Endothelial cell of umbilical vein (primary cell): ENCODE results near the gene GUCA1A. TPM values are rescaled to one million over a fixed set of nuclear protein-coding genes. Genes with fewer than 3 reads are reported as not detected.

Source experiments
- BruUV-seq: library from RNA; stranded (reverse); fragments of 400-500 nt; replicated peaks from 2 replicates; lab custom pipeline; 2021; lab: Mats Ljungman, UMichigan
- CTCF ChIA-PET: fragments of 300-600, 350-600 bp; sonication (Branson Sonifier 250); formaldehyde crosslinking; loops from one replicate; lab custom pipeline; 2021; ENCODE audit warnings: antibody characterized with exemption, inconsistent platforms; lab: Charles Lee
- POLR2A ChIA-PET: fragments of 300-600, 350-600 bp; sonication (Branson Sonifier 250); formaldehyde crosslinking; loops from one replicate; lab custom pipeline; 2021; ENCODE audit warnings: antibody characterized with exemption, inconsistent platforms; lab: Charles Lee
- DNase-seq: peaks from one replicate; pipeline ENCODE4 v3.0.0-alpha.2; 2011; ENCODE audit warnings: low read depth, low spot score
- FAIRE-seq: peaks from 2 replicates; lab custom pipeline; 2011; peaks lifted over from hg19 to GRCh38; lab: Jason Lieb, UNC
- H2AFZ ChIP-seq: 2 replicates; pipeline ENCODE4 v1.6.0; 2012; ENCODE audit warnings: low read depth, low read length, control low read depth, inconsistent platforms
- H3K27ac ChIP-seq: 2 replicates; pipeline ENCODE4 v1.5.1; 2011; ENCODE audit warnings: low read depth, mild to moderate bottlenecking, control low read depth, low read length, moderate library complexity; ENCODE audit not compliant: insufficient read depth
- H3K27me3 ChIP-seq, 2 experiments: 2 replicates each; pipeline versions ENCODE4 v1.6.0 to v1.6.1; 2011; ENCODE audit warnings: low read length in 2 of 2, mixed read lengths in 1 of 2; ENCODE audit not compliant: control insufficient read depth in 2 of 2, insufficient read depth in 2 of 2
- H3K36me3 ChIP-seq, 2 experiments: 2 replicates in 1 of 2; 3 replicates in 1 of 2; pipeline ENCODE4 v1.5.1; 2011; ENCODE audit warnings: low read length in 2 of 2, mild to moderate bottlenecking in 1 of 2, moderate library complexity in 1 of 2; ENCODE audit not compliant: control insufficient read depth in 2 of 2, insufficient read depth in 2 of 2; ENCODE audit errors: extremely low read depth in 1 of 2
- H3K4me1 ChIP-seq: 3 replicates; pipeline ENCODE4 v1.5.1; 2011; ENCODE audit warnings: mild to moderate bottlenecking, low read length; ENCODE audit not compliant: control insufficient read depth, insufficient read depth; ENCODE audit errors: extremely low read depth
- H3K4me2 ChIP-seq: 2 replicates; pipeline ENCODE4 v1.6.1; 2011; ENCODE audit warnings: low read length, control low read depth, mixed read lengths; ENCODE audit not compliant: insufficient read depth
- H3K4me3 ChIP-seq, 3 experiments: fragments of 200-600 bp in 1 of 3; sonication (generic), shearing (Covaris generic) in 1 of 3; replicated peaks in 1 of 3; 2 replicates each; pipeline ENCODE4 v1.5.1; 2011 to 2016; ENCODE audit warnings: control low read depth in 3 of 3, low read length in 3 of 3, mild to moderate bottlenecking in 2 of 3, inconsistent platforms in 1 of 3, low read depth in 1 of 3, moderate library complexity in 1 of 3; ENCODE audit not compliant: insufficient read depth in 1 of 3
- H3K79me2 ChIP-seq: 2 replicates; pipeline ENCODE4 v1.6.0; 2012; ENCODE audit warnings: low read length, inconsistent platforms; ENCODE audit not compliant: control insufficient read depth, insufficient read depth
- H3K9ac ChIP-seq: replicated peaks from 2 replicates; pipeline ENCODE3; 2011; ENCODE audit warnings: low read length, control low read depth; ENCODE audit not compliant: insufficient read depth; ENCODE audit errors: extremely low read depth
- H3K9me1 ChIP-seq: replicated peaks from 3 replicates; pipeline ENCODE4 v1.6.0; 2011; ENCODE audit warnings: mild to moderate bottlenecking, low read length; ENCODE audit not compliant: control insufficient read depth, insufficient read depth; ENCODE audit errors: extremely low read depth
- H3K9me3 ChIP-seq: replicated peaks from 2 replicates; pipeline ENCODE4 v1.5.1; 2012; ENCODE audit warnings: low read length, inconsistent platforms; ENCODE audit not compliant: control insufficient read depth, insufficient read depth
- H4K20me1 ChIP-seq: replicated peaks from 2 replicates; pipeline ENCODE3; 2011; ENCODE audit warnings: mild to moderate bottlenecking, low read length; ENCODE audit not compliant: control insufficient read depth, insufficient read depth; ENCODE audit errors: extremely low read depth
- CTCF ChIP-seq, 2 donors: IDR thresholded peaks; 1 replicate in 1 of 2; 2 replicates in 1 of 2; pipeline ENCODE4 v1.5.1; 2011; ENCODE audit warnings: low read length in 2 of 2, mild to moderate bottlenecking in 2 of 2, moderate library complexity in 2 of 2, control low read depth in 1 of 2, inconsistent platforms in 1 of 2, low read depth in 1 of 2; ENCODE audit not compliant: insufficient read depth in 1 of 2; ENCODE audit errors: extremely low read depth in 1 of 2
- EZH2 ChIP-seq: IDR thresholded peaks from 2 replicates; pipeline ENCODE4 v1.6.1; 2012; ENCODE audit warnings: borderline replicate concordance, low read depth, mild to moderate bottlenecking, moderate library complexity, low read length, inconsistent platforms; ENCODE audit not compliant: severe bottlenecking
- FOS ChIP-seq: IDR thresholded peaks from 2 replicates; pipeline ENCODE4 v1.6.1; 2011; ENCODE audit warnings: mild to moderate bottlenecking, low read length, moderate library complexity, borderline replicate concordance; ENCODE audit not compliant: insufficient read depth
- GATA2 ChIP-seq: IDR thresholded peaks from 2 replicates; pipeline ENCODE4 v1.7.0; 2011; ENCODE audit warnings: low read depth, mild to moderate bottlenecking, moderate library complexity, mixed read lengths, low read length; ENCODE audit not compliant: insufficient read length, insufficient read depth
- JUN ChIP-seq: IDR thresholded peaks from 2 replicates; pipeline ENCODE4 v1.6.1; 2011; ENCODE audit warnings: borderline replicate concordance, low read depth; ENCODE audit not compliant: insufficient read length, insufficient read depth
- MAX ChIP-seq: IDR thresholded peaks from 2 replicates; pipeline ENCODE4 v1.6.1; 2011; ENCODE audit not compliant: insufficient read depth, insufficient read length
- MYC ChIP-seq: IDR thresholded peaks from one replicate; pipeline ENCODE4 v1.6.1; 2011; ENCODE audit warnings: mild to moderate bottlenecking, low read depth, low read length
- POLR2A ChIP-seq: IDR thresholded peaks from 2 replicates; pipeline ENCODE4 v1.6.1; 2012; ENCODE audit warnings: low read depth, mild to moderate bottlenecking, control low read depth, low read length
- POLR2AphosphoS5 ChIP-seq: IDR thresholded peaks from 2 replicates; pipeline ENCODE4 v1.6.1; 2012; ENCODE audit warnings: low read depth, mild to moderate bottlenecking, control low read depth, low read length, moderate library complexity; ENCODE audit not compliant: insufficient read depth
- dilution Hi-C: fragments of 300-500 bp; cut with MboI; formaldehyde crosslinking; loops from one replicate; pipeline ENCODE4 v1.15.0; 2019; ENCODE audit warnings: low sequenced_read_pairs; ENCODE audit not compliant: extremely low pct_ligation_motif_present
- intact Hi-C: fragments of 100-400 bp; cut with micrococcal nuclease; formaldehyde crosslinking; loops from one replicate; pipeline ENCODE4 v1.10.0; 2022
- polyA plus RNA-seq, 4 experiments: library from polyadenylated mRNA; depleted of rRNA in 3 of 4; stranded (reverse) in 3 of 4; unstranded in 1 of 4; fragments of >200 nt; gene quantifications; 2 replicates each; pipeline versions ENCODE4 v1.2.1 to v1.2.3, GENCODE V29; 2011 to 2012; ENCODE audit warnings: missing spikeins in 1 of 4
- total RNA-seq: library from RNA; stranded (reverse); gene quantifications from 2 replicates; pipeline ENCODE4 v1.2.3, GENCODE V29; 2021

GUCA1A gene
- total and polyA plus RNA-seq, 2 donors (not counting 3 experiments of a cell fraction or from before 2014, with no cell fraction given), result 0.04 to 0.22 TPM

GRCh38 chr6:42185597-42185996 is 12.4 kb downstream of the GUCA1A start:
- H3K4me1 ChIP-seq, result no peaks in the 10 kb centered on the region
- TF ChIP-seq GATA2, result no peak
- TF ChIP-seq MAX, result no peak
- no peak for TF ChIP-seq POLR2AphosphoS5
- no peak for TF ChIP-seq JUN
- TF ChIP-seq FOS, result no peak
- no peak for TF ChIP-seq CTCF (IDR thresholded peaks at IDR 0.05; ENCODE audit: extremely low read depth in 1 of 2, insufficient read depth in 1 of 2, low read depth in 1 of 2, low read length in 2 of 2)
- no peak for TF ChIP-seq POLR2A
- TF ChIP-seq MYC, result no peak
- no peak for TF ChIP-seq EZH2
- no peaks in the 10 kb centered on the region for H3K9me3 ChIP-seq
- no peak overlapping the region for H3K4me3 ChIP-seq
- H3K9ac ChIP-seq, result no peak overlapping the region
- H3K79me2 ChIP-seq, result no peaks in the 10 kb centered on the region
- H2AFZ ChIP-seq, result no peak overlapping the region
- no peak overlapping the region for H3K27ac ChIP-seq
- BruUV-seq, result no TSS peak
- H3K36me3 ChIP-seq, result no peaks in the 10 kb centered on the region
- dilution Hi-C loops, result no loop called here
- H4K20me1 ChIP-seq, result no peaks in the 10 kb centered on the region
- peaks cover 2 to 5% of the 10 kb centered on the region in 2 experiments for H3K27me3 ChIP-seq
- FAIRE-seq (no peak), DNase-seq (no peak)
- POLR2A ChIA-PET, result no interaction called here
- no peaks in the 10 kb centered on the region for H3K9me1 ChIP-seq
- CTCF ChIA-PET, result interaction anchor here (1.1 to 1.8 kb wide), 3 partner anchors 21 to 362 kb away, joined by 3 to 5 read pairs (median 4); no protein-coding TSS in a partner anchor
- intact Hi-C loops, result no loop called here
- H3K4me2 ChIP-seq, result no peak overlapping the region
